ENCODE results near the gene CDH4. TPM values are rescaled to one million over a fixed set of nuclear protein-coding genes. Genes with fewer than 3 reads are reported as not detected.

Gene CDH4
- total and polyA plus RNA-seq, 2 donors (not counting 1 experiment from before 2014, with no cell fraction given) = not detected

DNA sequence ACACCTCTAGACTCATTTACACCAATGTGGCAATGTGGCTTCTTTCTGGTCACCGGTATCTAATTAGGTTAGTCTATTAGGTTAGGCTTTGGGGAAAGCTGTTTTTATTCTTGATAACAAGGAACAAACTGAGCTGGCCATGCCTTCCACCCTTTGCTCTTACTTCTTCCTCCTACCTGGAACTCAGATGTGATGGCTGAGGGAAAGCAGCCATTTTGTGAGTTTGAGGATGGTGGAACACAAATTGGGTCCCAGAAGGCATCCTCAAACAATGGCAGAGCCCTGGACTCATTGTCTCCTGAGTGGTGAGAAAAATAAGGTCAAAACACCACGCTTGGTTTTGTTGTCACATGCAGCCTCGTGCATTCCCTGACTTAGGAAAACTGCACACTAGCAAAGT lies 7.7 kb downstream of the CDH4 start:
- Mint-ChIP-seq H3K4me3 (no peak overlapping the region), H3K27me3 (peaks cover 10% of the 10 kb centered on the region), H3K9me3 (ENCODE audit: insufficient read depth) (peaks cover 4% of the 10 kb centered on the region), H3K27ac (no peak overlapping the region), H3K4me1 (no peaks in the 10 kb centered on the region)
- Histone ChIP-seq H3K4me3 (ENCODE audit: control extremely low read depth in 1 of 5, extremely low read depth in 1 of 5, insufficient read depth in 1 of 5, low read depth in 2 of 5, low read length in 4 of 5) (no peak overlapping the region), H3K27ac (ENCODE audit: low read length in 2 of 2) (no peak overlapping the region), H3K4me1 (ENCODE audit: control insufficient read depth in 2 of 2, insufficient read depth in 2 of 2, low read length in 2 of 2) (no peaks in the 10 kb centered on the region), H3K27me3 (replicated peaks in 1 of 4; ENCODE audit: control extremely low read depth in 1 of 4, control insufficient read depth in 3 of 4, insufficient read depth in 4 of 4, low read length in 3 of 4) (no peaks in the 10 kb centered on the region), H3K9ac (ENCODE audit: low read length) (no peak overlapping the region), H2AFZ (ENCODE audit: insufficient read depth, low read depth, low read length, poor library complexity, severe bottlenecking) (no peak overlapping the region), H3K36me3 (replicated peaks in 1 of 2; ENCODE audit: control extremely low read depth in 1 of 2, control insufficient read depth in 1 of 2, extremely low read depth in 1 of 2, insufficient read depth in 2 of 2, low read length in 1 of 2) (no peaks in the 10 kb centered on the region), H4K20me1 (ENCODE audit: control insufficient read depth, insufficient read depth, low read length, poor library complexity, severe bottlenecking) (no peaks in the 10 kb centered on the region), H3K79me2 (ENCODE audit: control insufficient read depth, insufficient read depth, low read length) (no peaks in the 10 kb centered on the region), H3K9me3 (ENCODE audit: control extremely low read depth in 1 of 3, control insufficient read depth in 2 of 3, insufficient read depth in 1 of 3, low read length in 2 of 3) (peaks cover 0 to 13% (median 0%) of the 10 kb centered on the region in 3 donors), H3K4me2 (replicated peaks; ENCODE audit: low read depth, low read length, poor library complexity, severe bottlenecking) (no peak overlapping the region)
- intact Hi-C loops (cut with micrococcal nuclease) = no loop called here
- 100% methylated on average over 2 of the region's 3 CpGs for WGBS (ENCODE audit: insufficient coverage)
- ATAC-seq (ENCODE audit: low read depth) = no peak
- POLR2A ChIA-PET = no interaction called here
- no peak for TF ChIP-seq EZH2 (IDR thresholded peaks at IDR 0.05; ENCODE audit: borderline replicate concordance, insufficient read depth, low read depth, low read length, poor library complexity, severe bottlenecking)
- TF ChIP-seq, protein P1, sequence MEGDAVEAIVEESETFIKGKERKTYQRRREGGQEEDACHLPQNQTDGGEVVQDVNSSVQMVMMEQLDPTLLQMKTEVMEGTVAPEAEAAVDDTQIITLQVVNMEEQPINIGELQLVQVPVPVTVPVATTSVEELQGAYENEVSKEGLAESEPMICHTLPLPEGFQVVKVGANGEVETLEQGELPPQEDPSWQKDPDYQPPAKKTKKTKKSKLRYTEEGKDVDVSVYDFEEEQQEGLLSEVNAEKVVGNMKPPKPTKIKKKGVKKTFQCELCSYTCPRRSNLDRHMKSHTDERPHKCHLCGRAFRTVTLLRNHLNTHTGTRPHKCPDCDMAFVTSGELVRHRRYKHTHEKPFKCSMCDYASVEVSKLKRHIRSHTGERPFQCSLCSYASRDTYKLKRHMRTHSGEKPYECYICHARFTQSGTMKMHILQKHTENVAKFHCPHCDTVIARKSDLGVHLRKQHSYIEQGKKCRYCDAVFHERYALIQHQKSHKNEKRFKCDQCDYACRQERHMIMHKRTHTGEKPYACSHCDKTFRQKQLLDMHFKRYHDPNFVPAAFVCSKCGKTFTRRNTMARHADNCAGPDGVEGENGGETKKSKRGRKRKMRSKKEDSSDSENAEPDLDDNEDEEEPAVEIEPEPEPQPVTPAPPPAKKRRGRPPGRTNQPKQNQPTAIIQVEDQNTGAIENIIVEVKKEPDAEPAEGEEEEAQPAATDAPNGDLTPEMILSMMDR (IDR thresholded peaks at IDR 0.05) = no peak
- CTCF ChIA-PET = no interaction called here
- DNase-seq = no peak

DNA sequence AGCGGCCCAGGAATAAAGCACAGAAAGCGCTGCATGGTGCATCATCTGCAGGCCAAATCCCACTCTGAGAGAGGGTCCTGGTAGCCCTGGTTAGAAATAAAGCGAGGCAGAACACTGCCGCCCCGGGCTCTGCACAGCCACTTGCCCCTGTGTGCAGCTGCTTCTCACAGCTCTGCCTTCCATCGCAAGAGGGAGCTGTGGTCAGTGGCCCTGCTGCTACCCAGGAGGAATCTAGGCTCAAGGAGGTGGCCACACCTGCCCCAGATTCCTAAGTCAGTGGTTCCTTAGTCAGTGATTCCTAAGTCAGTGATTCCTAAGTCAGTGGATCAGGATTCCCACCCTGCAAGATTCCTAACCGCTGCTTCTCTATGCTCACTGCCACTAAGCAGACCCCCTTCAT lies 8.8 kb downstream of the CDH4 start:
- no peaks in the 10 kb centered on the region for H3K4me1 Mint-ChIP-seq
- CTCF ChIA-PET = interaction anchor here (1.4 kb wide), 1 partner anchor 1203 kb away, joined by 3 read pairs; no protein-coding TSS in a partner anchor
- intact Hi-C loops (cut with micrococcal nuclease) = no loop called here

More for the DNA sequence above, 8.8 kb downstream of the CDH4 start:
- no peaks in the 10 kb centered on the region for H4K20me1 ChIP-seq (ENCODE audit: control insufficient read depth, insufficient read depth, low read length, poor library complexity, severe bottlenecking)
- peaks cover 4% of the 10 kb centered on the region for H3K9me3 Mint-ChIP-seq (ENCODE audit: insufficient read depth)
- H3K4me3 ChIP-seq (ENCODE audit: control extremely low read depth in 1 of 5, extremely low read depth in 1 of 5, insufficient read depth in 1 of 5, low read depth in 2 of 5, low read length in 4 of 5) = no peak overlapping the region
- DNase-seq = no peak
- TF ChIP-seq, protein P1 (IDR thresholded peaks at IDR 0.05) = no peak
- TF ChIP-seq EZH2 (IDR thresholded peaks at IDR 0.05; ENCODE audit: borderline replicate concordance, insufficient read depth, low read depth, low read length, poor library complexity, severe bottlenecking) = no peak
- no peak overlapping the region for H3K4me3 Mint-ChIP-seq
- no peaks in the 10 kb centered on the region for H3K27me3 ChIP-seq (replicated peaks in 1 of 4; ENCODE audit: control extremely low read depth in 1 of 4, control insufficient read depth in 3 of 4, insufficient read depth in 4 of 4, low read length in 3 of 4)
- ATAC-seq (ENCODE audit: low read depth) = no peak
- H2AFZ ChIP-seq (ENCODE audit: insufficient read depth, low read depth, low read length, poor library complexity, severe bottlenecking) = no peak overlapping the region
- POLR2A ChIA-PET = no interaction called here
- H3K27ac ChIP-seq (ENCODE audit: low read length in 2 of 2) = no peak overlapping the region
- WGBS (ENCODE audit: insufficient coverage) = 90% methylated on average over 6 of the region's 7 CpGs
- H3K4me2 ChIP-seq (replicated peaks; ENCODE audit: low read depth, low read length, poor library complexity, severe bottlenecking) = no peak overlapping the region
- H3K27ac Mint-ChIP-seq = no peak overlapping the region
- H3K9ac ChIP-seq (ENCODE audit: low read length) = no peak overlapping the region
- H3K79me2 ChIP-seq (ENCODE audit: control insufficient read depth, insufficient read depth, low read length) = no peaks in the 10 kb centered on the region
- peaks cover 0 to 13% (median 0%) of the 10 kb centered on the region in 3 donors for H3K9me3 ChIP-seq (ENCODE audit: control extremely low read depth in 1 of 3, control insufficient read depth in 2 of 3, insufficient read depth in 1 of 3, low read length in 2 of 3)
- H3K4me1 ChIP-seq (ENCODE audit: control insufficient read depth in 2 of 2, insufficient read depth in 2 of 2, low read length in 2 of 2) = no peaks in the 10 kb centered on the region
- no peaks in the 10 kb centered on the region for H3K36me3 ChIP-seq (replicated peaks in 1 of 2; ENCODE audit: control extremely low read depth in 1 of 2, control insufficient read depth in 1 of 2, extremely low read depth in 1 of 2, insufficient read depth in 2 of 2, low read length in 1 of 2)
- H3K27me3 Mint-ChIP-seq = no peaks in the 10 kb centered on the region

Data from B cell (primary cell).